GM10847 (cell line): ENCODE measurements around the gene ZNF800.

Experiments
- POLR2A ChIP-seq: IDR thresholded peaks from 2 replicates; pipeline ENCODE4 v1.6.1; 2011; ENCODE audit not compliant: insufficient read length; ENCODE audit errors: extremely low read depth

ZNF800 gene

DNA sequence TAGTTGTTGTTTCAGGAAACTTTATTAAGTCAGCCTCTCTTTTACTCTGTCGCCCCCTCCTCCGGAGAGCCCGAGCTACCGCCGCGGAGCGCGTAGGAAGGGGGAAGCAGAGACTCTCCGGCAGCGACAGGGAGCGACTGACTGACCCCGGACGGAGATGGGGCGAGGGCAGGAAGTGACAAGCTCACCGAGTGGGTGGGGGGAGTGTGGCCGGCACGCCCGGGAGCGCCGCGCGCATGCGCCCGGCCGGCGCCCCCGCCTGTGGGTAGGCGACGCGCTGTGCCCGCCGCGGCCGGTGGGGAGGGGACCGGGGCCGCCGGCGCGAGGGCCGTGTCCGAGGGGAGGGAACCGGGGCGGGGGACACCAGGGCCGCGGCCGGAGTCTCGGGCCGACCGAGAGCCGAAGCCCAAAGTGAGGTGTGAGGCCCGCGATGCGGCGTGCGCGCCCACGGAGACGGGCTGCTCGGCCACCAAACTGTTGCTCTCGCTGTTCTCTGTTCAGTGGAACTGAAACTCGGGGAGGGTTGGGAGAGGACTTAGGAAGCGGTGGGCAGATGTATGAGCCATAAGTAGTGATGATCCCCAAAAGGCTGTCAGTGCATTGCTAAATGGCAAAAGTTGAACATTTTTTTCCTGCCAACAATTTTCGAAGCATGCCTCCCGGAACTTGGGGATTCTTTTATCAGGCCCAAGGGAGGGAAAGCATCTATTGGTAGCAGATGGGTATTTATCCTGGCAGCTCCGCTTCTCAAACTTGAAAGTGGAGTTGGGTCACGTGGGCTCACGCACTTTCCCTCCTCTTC, at the start of gene ZNF800:
TSS of gene ZNF800 (minus strand) at position 143 of the 802 bp plus-strand sequence. CDS start 1,151 bp downstream, outside the sequence.
- peak; percentile 90 for TF ChIP-seq POLR2A

- no peak for TF ChIP-seq POLR2A
These were observed 47.7 kb upstream of the ZNF800 start for GRCh38 chr7:127440206-127440605.

DNA sequence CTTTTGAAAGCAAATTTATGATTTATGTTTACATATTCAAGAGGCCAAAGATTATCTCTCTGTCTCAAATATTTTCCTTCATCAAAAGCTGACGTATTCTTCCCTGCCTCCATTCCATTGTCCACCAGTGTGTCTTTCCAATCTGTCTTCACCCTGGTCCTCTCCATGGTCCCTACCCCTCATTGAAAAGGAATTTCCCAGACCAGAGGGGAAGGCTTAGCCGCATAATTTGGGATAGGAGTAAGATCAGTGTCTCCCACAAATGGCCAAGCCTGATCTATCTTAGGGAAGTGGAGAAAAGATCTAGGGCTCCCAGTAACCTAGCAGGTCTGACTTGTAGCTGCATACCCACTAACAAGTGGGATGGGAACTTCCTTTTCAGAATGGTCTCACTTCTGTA, 46.3 kb upstream of the ZNF800 start:
- no peak for TF ChIP-seq POLR2A

- no peak for TF ChIP-seq POLR2A
These were observed 45.3 kb upstream of the ZNF800 start for GRCh38 chr7:127437837-127438236.

DNA sequence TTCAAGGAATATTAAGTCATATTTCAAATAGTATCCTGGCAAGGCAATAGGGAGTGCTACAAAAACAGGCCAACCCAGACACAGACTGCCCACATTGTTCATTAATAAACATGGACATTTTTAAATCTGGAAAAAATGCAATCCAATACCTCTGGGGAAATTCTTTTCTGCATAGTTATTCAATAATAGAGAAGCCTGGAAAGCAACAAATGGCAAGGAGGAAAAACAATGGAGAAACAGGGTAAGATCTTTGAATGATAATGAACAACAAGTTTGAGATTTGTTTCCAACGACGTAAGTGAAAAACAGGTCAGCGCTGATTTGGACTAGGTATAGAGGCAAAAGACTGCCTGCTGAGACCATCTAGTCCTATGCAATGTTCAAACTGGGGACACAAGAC, 44.7 kb upstream of the ZNF800 start:
- no peak for TF ChIP-seq POLR2A

DNA sequence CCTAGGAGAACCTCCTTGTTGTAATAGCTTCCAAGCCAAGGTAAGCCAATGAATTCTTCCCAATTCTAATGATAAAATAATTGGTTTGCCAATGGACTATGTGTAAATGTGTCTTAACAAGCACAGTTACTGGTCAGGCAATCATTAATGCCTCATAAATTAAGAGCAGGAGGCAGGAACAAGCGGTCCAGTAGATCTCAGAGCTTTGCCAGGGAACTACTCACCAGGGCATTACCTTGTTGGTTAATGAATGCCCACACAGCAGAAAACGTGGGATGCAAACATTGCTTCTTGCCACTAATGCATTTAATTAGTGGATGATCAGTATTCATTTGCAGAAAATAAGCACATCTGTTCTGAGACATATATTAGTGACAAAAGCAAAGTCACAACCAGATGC, 26.7 kb upstream of the ZNF800 start:
- no peak for TF ChIP-seq POLR2A

GRCh38 chr7:127418459-127418858, 26.0 kb upstream of the ZNF800 start:
- TF ChIP-seq POLR2A: no peak

- no peak for TF ChIP-seq POLR2A
These were observed 24.8 kb upstream of the ZNF800 start for GRCh38 chr7:127417346-127417745.

DNA sequence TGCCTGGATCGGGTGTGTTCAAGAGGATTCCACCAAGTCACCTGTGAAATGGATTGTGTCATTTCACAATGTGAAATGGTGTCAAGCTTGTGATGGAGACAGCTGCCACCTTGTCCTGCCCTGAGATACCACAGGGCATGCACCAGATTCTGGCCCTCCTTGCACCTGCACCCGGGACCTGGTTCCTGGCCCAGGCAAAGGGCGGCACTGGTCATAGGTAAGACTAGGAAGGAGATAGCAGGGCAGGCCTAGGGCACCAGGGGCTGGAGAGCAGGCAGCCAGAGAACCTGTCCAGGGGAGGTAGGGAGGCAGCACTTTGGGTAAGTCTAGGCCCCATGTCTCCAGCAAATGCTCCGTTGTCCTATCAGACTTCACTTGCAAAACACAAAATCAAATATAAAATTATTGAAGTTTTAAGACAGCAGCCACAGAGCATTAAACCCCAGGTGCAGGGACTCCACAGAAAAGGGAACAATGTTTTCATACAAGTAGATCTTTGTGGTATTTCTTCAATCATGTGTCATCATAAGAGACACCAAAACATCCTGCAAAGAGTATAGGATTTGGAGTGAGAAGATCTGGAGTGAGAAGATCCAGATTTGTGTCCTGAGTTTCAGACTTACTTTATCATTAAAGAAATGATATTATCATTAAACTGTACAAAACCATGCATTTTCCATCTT, 22.7 kb upstream of the ZNF800 start:
- TF ChIP-seq POLR2A: no peak

DNA sequence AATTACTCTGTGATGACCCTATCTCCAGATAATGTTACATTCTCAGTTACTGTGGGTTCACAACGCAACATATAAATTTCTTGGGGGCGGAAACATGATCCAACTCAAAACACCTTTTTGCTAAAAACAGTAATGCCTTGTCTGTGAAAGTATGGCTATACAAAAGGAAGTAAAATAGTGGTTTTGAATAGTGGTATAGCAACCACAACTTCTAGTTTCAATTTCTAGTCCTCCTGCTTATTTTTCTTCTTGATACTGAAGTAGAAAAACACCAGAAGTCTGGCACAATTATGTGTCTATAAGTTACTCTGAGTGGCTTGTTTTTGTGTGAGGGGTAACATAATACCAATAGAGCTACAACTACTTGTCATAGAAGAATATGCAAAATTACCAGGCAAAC, 21.5 kb upstream of the ZNF800 start:
- no peak for TF ChIP-seq POLR2A

- no peak for TF ChIP-seq POLR2A
These were observed 20.8 kb upstream of the ZNF800 start for GRCh38 chr7:127413326-127413725.

- TF ChIP-seq POLR2A: no peak
These were observed 18.7 kb upstream of the ZNF800 start for GRCh38 chr7:127411176-127411575.

GRCh38 chr7:127409629-127410028, 17.1 kb upstream of the ZNF800 start:
- TF ChIP-seq POLR2A: no peak

GRCh38 chr7:127404286-127405072, 12.0 kb upstream of the ZNF800 start:
- no peak for TF ChIP-seq POLR2A

DNA sequence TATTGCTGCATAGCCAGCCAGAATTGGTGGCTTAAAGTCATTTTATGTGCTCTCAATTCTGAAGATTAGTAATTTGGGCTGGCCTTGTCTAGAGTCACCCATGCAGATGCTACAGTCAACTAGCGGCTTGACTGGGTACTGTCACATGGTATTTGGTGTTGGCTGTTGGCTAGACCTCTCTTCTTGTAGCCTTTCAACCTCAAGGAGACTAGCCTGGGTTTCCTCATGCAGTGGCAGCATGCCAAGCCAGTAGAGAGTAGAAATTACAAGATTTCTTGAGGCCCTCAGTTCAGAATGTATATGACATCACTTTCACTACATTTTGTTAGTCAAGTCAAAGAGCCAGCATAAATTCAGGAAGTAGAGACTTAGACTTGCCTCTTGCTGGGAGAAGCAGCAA, 3.7 kb upstream of the ZNF800 start:
- TF ChIP-seq POLR2A: no peak
